ENCODE data around the gene DRC7. TPM values are rescaled to one million over a fixed set of nuclear protein-coding genes. Genes with fewer than 3 reads are reported as not detected.
A peak's percentile ranks its signal among the peaks of the same experiment; 100 is the strongest.
"Not testable (repeated sequence)": the region's sequence is repeated elsewhere in the genome, so short reads cannot be mapped to it uniquely, and the experiment has no call there.

Gene DRC7
- total RNA-seq, 1 donor from 2014 or later, result 2.9 TPM

GRCh38 chr16:57713596-57713995 lies 19.0 kb downstream of the DRC7 start:
- no peak for DNase-seq (ENCODE audit: low read depth)

GRCh38 chr16:57714047-57714446 lies 19.4 kb downstream of the DRC7 start:
- no peak for DNase-seq (ENCODE audit: low read depth)

- peak; percentile 56 for DNase-seq (ENCODE audit: low read depth)
Observed at GRCh38 chr16:57720142-57720575, 25.6 kb downstream of the DRC7 start.

- DNase-seq (ENCODE audit: low read depth), result no peak
Observed at GRCh38 chr16:57721356-57722209, 27.0 kb downstream of the DRC7 start.

GRCh38 chr16:57722210-57722499 lies 27.5 kb downstream of the DRC7 start:
- DNase-seq (ENCODE audit: low read depth), result no peak

GRCh38 chr16:57722651-57723050 lies 28.0 kb downstream of the DRC7 start:
- DNase-seq (ENCODE audit: low read depth), result no peak

- peak; percentile 11 for DNase-seq (ENCODE audit: low read depth)
Observed at GRCh38 chr16:57723170-57723569, 28.6 kb downstream of the DRC7 start.

GRCh38 chr16:57724531-57724930 lies 29.9 kb downstream of the DRC7 start:
- DNase-seq (ENCODE audit: low read depth), result no peak

GRCh38 chr16:57725151-57725550 lies 30.5 kb downstream of the DRC7 start:
- no peak for DNase-seq (ENCODE audit: low read depth)

GRCh38 chr16:57725554-57725953 lies 30.9 kb downstream of the DRC7 start:
- no peak for DNase-seq (ENCODE audit: low read depth)

GRCh38 chr16:57725976-57726375 lies 31.4 kb downstream of the DRC7 start:
- DNase-seq (ENCODE audit: low read depth), result no peak

- DNase-seq (ENCODE audit: low read depth), result no peak
Observed at GRCh38 chr16:57726433-57726947, 31.9 kb downstream of the DRC7 start.

GRCh38 chr16:57727610-57728009 lies 33.0 kb downstream of the DRC7 start:
- DNase-seq (ENCODE audit: low read depth), result no peak

GRCh38 chr16:57728336-57729181 lies 34.0 kb downstream of the DRC7 start:
- no peak for DNase-seq (ENCODE audit: low read depth)

- no peak for DNase-seq (ENCODE audit: low read depth)
Observed at GRCh38 chr16:57729182-57729484, 34.5 kb downstream of the DRC7 start.

- DNase-seq (ENCODE audit: low read depth), result not testable (repeated sequence)
Observed at GRCh38 chr16:57729852-57730251, 35.2 kb downstream of the DRC7 start.

- no peak for DNase-seq (ENCODE audit: low read depth)
Observed at GRCh38 chr16:57730771-57731730, 36.4 kb downstream of the DRC7 start.

- DNase-seq (ENCODE audit: low read depth), result peak; percentile 16
Observed at GRCh38 chr16:57732037-57732436, 37.4 kb downstream of the DRC7 start.

- no peak for DNase-seq (ENCODE audit: low read depth)
Observed at GRCh38 chr16:57732714-57733113, 38.1 kb downstream of the DRC7 start.

GRCh38 chr16:57734308-57734924 lies 39.8 kb downstream of the DRC7 start:
- no peak for DNase-seq (ENCODE audit: low read depth)

Measured in renal cortical epithelial cell (primary cell).